SU-DHL-6 (cell line): Measurements from ENCODE around the gene FAM13C.

ENCODE experiments used
- CTCF ChIP-seq: fragments of 200-600 bp; sonication (generic); IDR thresholded peaks from one replicate; pipeline ENCODE4 v1.5.1; 2017; ENCODE audit warnings: antibody characterized with exemption, mild to moderate bottlenecking, low read length, moderate library complexity; ENCODE audit not compliant: insufficient read depth, poor library complexity, severe bottlenecking
- EZH2phosphoT487 ChIP-seq: fragments of 200-600 bp; sonication (generic), shearing (Covaris generic); conservative IDR thresholded peaks from 2 replicates; pipeline ENCODE4 v1.6.1; 2018; ENCODE audit warnings: mild to moderate bottlenecking, antibody characterized with exemption, low read length, moderate library complexity, mixed read lengths

GRCh38 chr10:59276133-59276532 lies 86.2 kb downstream of the FAM13C start:
- no peak for TF ChIP-seq CTCF
- TF ChIP-seq EZH2phosphoT487 = no peak
